Measurements from ENCODE around the gene CCDC106.

Gene CCDC106

DNA sequence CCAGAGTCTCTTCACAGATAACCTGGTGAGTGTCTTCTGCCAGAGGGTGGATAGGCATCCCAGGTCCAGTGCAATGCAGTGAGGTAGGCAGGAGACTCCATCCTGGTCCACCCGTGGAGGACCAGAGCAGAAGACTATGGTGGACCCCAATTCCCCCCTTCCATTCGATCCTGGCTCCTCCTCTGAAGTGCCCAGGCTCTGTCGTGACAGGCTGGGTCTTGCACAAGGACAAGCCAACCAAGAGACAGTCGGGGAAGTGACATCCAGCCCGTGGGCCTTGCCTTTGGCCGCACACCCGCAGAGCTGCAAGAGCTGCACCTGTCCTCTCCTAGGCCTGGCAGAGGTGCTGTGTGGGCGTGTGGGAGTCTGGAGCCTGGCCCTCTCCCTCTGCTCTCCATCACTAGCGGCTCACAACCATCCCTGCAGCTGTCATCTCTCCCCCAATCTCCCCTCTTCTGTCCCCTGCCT is 26.8 kb upstream of the CCDC106 start:
- no peaks in the 10 kb centered on the region for H3K9me3 ChIP-seq (ENCODE audit: control insufficient read depth, low read length)
- no peak overlapping the region for H3K9ac ChIP-seq
- H3K36me3 ChIP-seq (ENCODE audit: control insufficient read depth, insufficient read depth, low read length) = no peaks in the 10 kb centered on the region
- no peak overlapping the region for H2AFZ ChIP-seq
- no peak overlapping the region for H3K4me2 ChIP-seq (ENCODE audit: low read length)
- no peaks in the 10 kb centered on the region for H3K27me3 ChIP-seq (ENCODE audit: control insufficient read depth, insufficient read depth, low read length)
- H3K27ac ChIP-seq = no peak overlapping the region
- H3K4me3 ChIP-seq (ENCODE audit: low read depth, low read length) = no peak overlapping the region
- TF ChIP-seq, protein P1, sequence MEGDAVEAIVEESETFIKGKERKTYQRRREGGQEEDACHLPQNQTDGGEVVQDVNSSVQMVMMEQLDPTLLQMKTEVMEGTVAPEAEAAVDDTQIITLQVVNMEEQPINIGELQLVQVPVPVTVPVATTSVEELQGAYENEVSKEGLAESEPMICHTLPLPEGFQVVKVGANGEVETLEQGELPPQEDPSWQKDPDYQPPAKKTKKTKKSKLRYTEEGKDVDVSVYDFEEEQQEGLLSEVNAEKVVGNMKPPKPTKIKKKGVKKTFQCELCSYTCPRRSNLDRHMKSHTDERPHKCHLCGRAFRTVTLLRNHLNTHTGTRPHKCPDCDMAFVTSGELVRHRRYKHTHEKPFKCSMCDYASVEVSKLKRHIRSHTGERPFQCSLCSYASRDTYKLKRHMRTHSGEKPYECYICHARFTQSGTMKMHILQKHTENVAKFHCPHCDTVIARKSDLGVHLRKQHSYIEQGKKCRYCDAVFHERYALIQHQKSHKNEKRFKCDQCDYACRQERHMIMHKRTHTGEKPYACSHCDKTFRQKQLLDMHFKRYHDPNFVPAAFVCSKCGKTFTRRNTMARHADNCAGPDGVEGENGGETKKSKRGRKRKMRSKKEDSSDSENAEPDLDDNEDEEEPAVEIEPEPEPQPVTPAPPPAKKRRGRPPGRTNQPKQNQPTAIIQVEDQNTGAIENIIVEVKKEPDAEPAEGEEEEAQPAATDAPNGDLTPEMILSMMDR (IDR thresholded peaks at IDR 0.05) = no peak
- peaks cover 2% of the 10 kb centered on the region for H3K79me2 ChIP-seq
- no peaks in the 10 kb centered on the region for H3K4me1 ChIP-seq

DNA sequence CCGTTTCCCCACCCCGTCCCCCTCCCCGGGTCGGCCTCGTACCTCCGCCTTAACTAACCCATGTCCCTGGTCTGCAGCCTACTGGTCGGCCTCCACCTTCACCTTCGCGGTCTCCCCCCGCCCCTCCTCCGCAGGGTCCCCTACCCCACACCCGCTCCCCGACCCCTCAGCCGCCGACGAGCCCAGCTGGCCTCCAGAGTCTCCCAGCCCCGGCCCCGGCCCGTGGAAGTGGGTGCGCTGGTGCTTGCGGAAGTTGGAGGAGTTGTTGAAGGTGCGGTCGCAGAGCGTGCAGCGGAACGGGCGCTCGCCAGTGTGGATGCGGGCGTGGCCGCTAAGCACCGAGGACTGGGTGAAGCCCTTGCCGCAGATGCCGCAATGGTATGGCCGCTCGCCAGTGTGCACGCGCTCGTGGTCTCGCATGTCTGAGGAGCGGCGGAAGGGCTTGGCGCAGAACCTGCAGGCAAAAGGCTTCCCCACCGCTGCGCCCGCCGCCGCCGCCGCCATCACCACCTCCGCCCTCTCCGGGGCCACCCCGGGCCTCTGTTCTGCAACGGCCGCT is 26.3 kb upstream of the CCDC106 start:
- no peaks in the 10 kb centered on the region for H3K9me3 ChIP-seq (ENCODE audit: control insufficient read depth, low read length)
- no peak overlapping the region for H2AFZ ChIP-seq
- H3K27me3 ChIP-seq (ENCODE audit: control insufficient read depth, insufficient read depth, low read length) = no peaks in the 10 kb centered on the region
- H3K4me1 ChIP-seq = no peaks in the 10 kb centered on the region
- H3K79me2 ChIP-seq = no peaks in the 10 kb centered on the region
- no peak overlapping the region for H3K4me3 ChIP-seq (ENCODE audit: low read depth, low read length)
- TF ChIP-seq, protein P1 (IDR thresholded peaks at IDR 0.05) = no peak
- no peak overlapping the region for H3K27ac ChIP-seq
- no peak overlapping the region for H3K4me2 ChIP-seq (ENCODE audit: low read length)
- H3K36me3 ChIP-seq (ENCODE audit: control insufficient read depth, insufficient read depth, low read length) = no peaks in the 10 kb centered on the region
- no peak overlapping the region for H3K9ac ChIP-seq

DNA sequence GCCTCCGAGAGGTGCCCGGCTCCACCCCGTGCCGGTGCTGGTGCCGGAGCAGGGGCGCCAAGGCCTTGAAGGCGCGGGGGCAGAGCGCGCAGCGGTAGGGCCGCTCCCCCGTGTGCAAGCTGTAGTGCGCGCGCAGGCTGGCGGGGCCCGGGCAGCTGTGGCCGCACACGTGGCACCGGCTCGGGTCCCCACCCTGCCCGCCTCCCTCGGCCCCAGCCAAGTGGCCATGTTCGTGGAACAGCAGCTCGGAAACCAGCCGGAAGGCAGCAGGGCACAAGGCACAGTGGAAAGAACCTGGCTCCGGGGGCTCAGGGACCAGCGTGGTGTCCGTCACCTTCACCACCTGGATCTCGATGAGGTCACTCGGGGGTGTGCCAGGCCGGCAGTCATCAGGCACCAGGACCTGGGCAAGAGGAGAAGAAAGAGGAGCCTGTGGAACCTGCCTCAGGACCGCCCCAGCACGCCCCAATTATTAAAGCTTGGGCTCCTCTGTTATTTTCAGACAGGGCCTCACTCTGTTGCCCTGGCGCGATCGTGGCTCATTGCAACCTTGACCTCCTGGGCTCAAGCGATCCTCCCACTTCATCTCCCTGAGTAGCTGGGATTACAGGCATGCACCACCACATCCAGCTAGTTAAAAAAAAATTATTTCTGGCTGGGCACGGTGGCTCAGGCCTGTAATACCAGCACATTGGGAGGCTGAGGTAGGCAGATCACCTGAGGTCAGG is 25.6 kb upstream of the CCDC106 start:
- Histone ChIP-seq H3K27ac (no peak overlapping the region), H3K4me2 (ENCODE audit: low read length) (no peak overlapping the region), H3K9ac (no peak overlapping the region), H2AFZ (no peak overlapping the region), H3K79me2 (no peaks in the 10 kb centered on the region), H3K4me3 (ENCODE audit: low read depth, low read length) (no peak overlapping the region), H3K36me3 (ENCODE audit: control insufficient read depth, insufficient read depth, low read length) (no peaks in the 10 kb centered on the region), H3K9me3 (ENCODE audit: control insufficient read depth, low read length) (no peaks in the 10 kb centered on the region), H3K4me1 (no peaks in the 10 kb centered on the region), H3K27me3 (ENCODE audit: control insufficient read depth, insufficient read depth, low read length) (no peaks in the 10 kb centered on the region)
- TF ChIP-seq, protein P1 (IDR thresholded peaks at IDR 0.05) = no peak

DNA sequence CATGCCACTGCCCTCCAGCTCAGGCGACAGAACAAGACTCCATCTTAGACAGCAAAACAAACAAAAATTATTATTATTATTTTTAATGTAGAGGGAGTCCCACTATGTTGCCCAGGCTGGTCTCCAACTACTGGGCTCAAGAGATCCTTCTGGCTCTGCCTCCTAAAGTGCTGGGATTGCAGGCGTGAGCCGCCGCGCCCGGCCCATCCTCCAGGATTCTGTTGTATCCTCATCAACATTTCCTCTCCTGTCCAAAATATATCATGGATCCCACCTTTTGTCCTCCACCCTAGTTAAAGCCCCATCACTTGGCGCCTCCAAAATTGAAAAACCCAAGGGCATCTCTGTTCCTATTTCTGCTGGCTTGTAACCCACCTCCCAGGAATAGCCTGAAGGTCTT is 24.9 kb upstream of the CCDC106 start:
- no peaks in the 10 kb centered on the region for H3K9me3 ChIP-seq (ENCODE audit: control insufficient read depth, low read length)

More for the DNA sequence above, 24.9 kb upstream of the CCDC106 start:
- TF ChIP-seq, protein P1 (IDR thresholded peaks at IDR 0.05) = no peak
- no peaks in the 10 kb centered on the region for H3K27me3 ChIP-seq (ENCODE audit: control insufficient read depth, insufficient read depth, low read length)
- H3K36me3 ChIP-seq (ENCODE audit: control insufficient read depth, insufficient read depth, low read length) = no peaks in the 10 kb centered on the region
- no peak overlapping the region for H3K4me3 ChIP-seq (ENCODE audit: low read depth, low read length)
- no peak overlapping the region for H2AFZ ChIP-seq
- no peaks in the 10 kb centered on the region for H3K79me2 ChIP-seq
- H3K4me2 ChIP-seq (ENCODE audit: low read length) = no peak overlapping the region
- no peak overlapping the region for H3K9ac ChIP-seq
- H3K4me1 ChIP-seq = no peaks in the 10 kb centered on the region
- H3K27ac ChIP-seq = no peak overlapping the region
